Stomach (tissue), 9 donors: Measurements from ENCODE around the gene IMPDH2. TPM values are rescaled to one million over a fixed set of nuclear protein-coding genes. Genes with fewer than 3 reads are reported as not detected.
A peak's percentile ranks its signal among the peaks of the same experiment; 100 is the strongest.

Experiments
- DNase-seq, 2 donors: peaks; one replicate each; pipeline versions ENCODE4 v3.0.0 to v3.0.0-alpha.2; 2013 to 2019
- H3K27ac ChIP-seq, 5 donors: fragments of 200-600 bp in 4 of 5; sonication (generic) in 4 of 5; one replicate each; pipeline ENCODE4 v1.5.1; 2013 to 2019; ENCODE audit warnings: mild to moderate bottlenecking in 1 of 5, moderate library complexity in 1 of 5
- H3K27me3 ChIP-seq, 3 donors: fragments of 200-600 bp; sonication (generic); one replicate each; pipeline ENCODE4 v1.5.1; 2017 to 2019; ENCODE audit warnings: mixed run types in 1 of 3
- H3K36me3 ChIP-seq, 4 donors: fragments of 200-600 bp; sonication (generic); 1 replicate in 3 of 4; 2 replicates in 1 of 4; pipeline ENCODE4 v1.5.1; 2016 to 2019
- H3K4me1 ChIP-seq, 4 donors: fragments of 200-600 bp; sonication (generic); one replicate each; pipeline ENCODE4 v1.5.1; 2016 to 2019
- H3K4me3 ChIP-seq, 4 donors: fragments of 200-600 bp; sonication (generic) in 3 of 4; one replicate each; pipeline ENCODE4 v1.5.1; 2016 to 2019; ENCODE audit warnings: mild to moderate bottlenecking in 1 of 4
- H3K9me3 ChIP-seq, 4 donors: fragments of 200-600 bp; sonication (generic); one replicate each; pipeline ENCODE4 v1.5.1; 2016 to 2019
- EP300 ChIP-seq: sonication (generic); formaldehyde crosslinking; IDR thresholded peaks from one replicate; pipeline ENCODE4 v1.6.1; 2017; ENCODE audit warnings: antibody characterized with exemption
- POLR2A ChIP-seq, 4 donors: fragments of 450-650 bp; IDR thresholded peaks; one replicate each; pipeline ENCODE4 v1.6.1; 2016; ENCODE audit warnings: antibody characterized with exemption in 4 of 4, control low read depth in 2 of 4, mild to moderate bottlenecking in 1 of 4, moderate library complexity in 1 of 4
- POLR2AphosphoS5 ChIP-seq, 3 donors: sonication (generic); formaldehyde crosslinking; IDR thresholded peaks; one replicate each; pipeline ENCODE4 v1.6.1; 2016; ENCODE audit warnings: antibody characterized with exemption in 3 of 3
- WGBS, 5 donors: extraction: QIAGEN DNeasy Blood & Tissue Kit in 3 of 5; methylation state at CpG; one replicate each; pipeline versions ENCODE4 v1.1.5 to v1.1.7; 2013 to 2018; 5-methylcytosine and 5-hydroxymethylcytosine counted together
- intact Hi-C: fragments of 100-400 bp; cut with DNase I; formaldehyde crosslinking; loops from one replicate; pipeline ENCODE4 v1.15.1; 2023; ENCODE audit warnings: low total_unique reads
- polyA plus RNA-seq, 3 donors: library from polyadenylated mRNA; stranded (reverse); fragments of 200-250 nt; gene quantifications; one replicate each; pipeline ENCODE4 v1.2.3, GENCODE V29; 2013
- total RNA-seq, 5 donors: library from RNA; depleted of rRNA; stranded (reverse); fragments of >200 nt; gene quantifications; one replicate each; pipeline versions ENCODE4 v1.1.0 to v1.2.3, GENCODE V29; 2014 to 2016
- TF ChIP-seq, protein P1 (sequence below), 7 experiments: fragments of 450-650 bp in 4 of 7; fragments of 200-600 bp in 3 of 7; sonication (generic) in 3 of 7; IDR thresholded peaks; one replicate each; pipeline ENCODE4 v1.5.1; 2016 to 2019; ENCODE audit warnings: antibody characterized with exemption in 7 of 7, control low read depth in 2 of 7, mild to moderate bottlenecking in 1 of 7
- donor health status: healthy with polysubstance abuse.
- donor health status: Bipolar disorder and iron deficiency.
- donor health status: healthy.

The IMPDH2 gene
- total and polyA plus RNA-seq, 8 donors: 50.4 to 159 (median 107) TPM

- peaks cover 0 to 17% (median 6%) of the 10 kb centered on the region in 4 donors for H3K36me3 ChIP-seq
- peaks cover 24 to 64% (median 48%) of the 10 kb centered on the region in 4 donors for H3K4me1 ChIP-seq
- TF ChIP-seq, protein P1, sequence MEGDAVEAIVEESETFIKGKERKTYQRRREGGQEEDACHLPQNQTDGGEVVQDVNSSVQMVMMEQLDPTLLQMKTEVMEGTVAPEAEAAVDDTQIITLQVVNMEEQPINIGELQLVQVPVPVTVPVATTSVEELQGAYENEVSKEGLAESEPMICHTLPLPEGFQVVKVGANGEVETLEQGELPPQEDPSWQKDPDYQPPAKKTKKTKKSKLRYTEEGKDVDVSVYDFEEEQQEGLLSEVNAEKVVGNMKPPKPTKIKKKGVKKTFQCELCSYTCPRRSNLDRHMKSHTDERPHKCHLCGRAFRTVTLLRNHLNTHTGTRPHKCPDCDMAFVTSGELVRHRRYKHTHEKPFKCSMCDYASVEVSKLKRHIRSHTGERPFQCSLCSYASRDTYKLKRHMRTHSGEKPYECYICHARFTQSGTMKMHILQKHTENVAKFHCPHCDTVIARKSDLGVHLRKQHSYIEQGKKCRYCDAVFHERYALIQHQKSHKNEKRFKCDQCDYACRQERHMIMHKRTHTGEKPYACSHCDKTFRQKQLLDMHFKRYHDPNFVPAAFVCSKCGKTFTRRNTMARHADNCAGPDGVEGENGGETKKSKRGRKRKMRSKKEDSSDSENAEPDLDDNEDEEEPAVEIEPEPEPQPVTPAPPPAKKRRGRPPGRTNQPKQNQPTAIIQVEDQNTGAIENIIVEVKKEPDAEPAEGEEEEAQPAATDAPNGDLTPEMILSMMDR (IDR thresholded peaks at IDR 0.05): no peak
- TF ChIP-seq POLR2AphosphoS5 (IDR thresholded peaks at IDR 0.05) (no peak), EP300 (no peak), POLR2A (IDR thresholded peaks at IDR 0.05) (no peak)
- 93 to 100% (median 96%) methylated on average over 2 to 3 of the region's 3 CpGs for WGBS, 5 donors
- H3K27me3 ChIP-seq: no peaks in the 10 kb centered on the region
- H3K27ac ChIP-seq: peak overlapping the region in 1 of 5 donors; percentile 94
- H3K4me3 ChIP-seq: no peak overlapping the region
- DNase-seq: no peak
- intact Hi-C loops: no loop called here
- no peaks in the 10 kb centered on the region for H3K9me3 ChIP-seq
Measured at GRCh38 chr3:49005303-49005680, 23.9 kb downstream of the IMPDH2 start.

DNA sequence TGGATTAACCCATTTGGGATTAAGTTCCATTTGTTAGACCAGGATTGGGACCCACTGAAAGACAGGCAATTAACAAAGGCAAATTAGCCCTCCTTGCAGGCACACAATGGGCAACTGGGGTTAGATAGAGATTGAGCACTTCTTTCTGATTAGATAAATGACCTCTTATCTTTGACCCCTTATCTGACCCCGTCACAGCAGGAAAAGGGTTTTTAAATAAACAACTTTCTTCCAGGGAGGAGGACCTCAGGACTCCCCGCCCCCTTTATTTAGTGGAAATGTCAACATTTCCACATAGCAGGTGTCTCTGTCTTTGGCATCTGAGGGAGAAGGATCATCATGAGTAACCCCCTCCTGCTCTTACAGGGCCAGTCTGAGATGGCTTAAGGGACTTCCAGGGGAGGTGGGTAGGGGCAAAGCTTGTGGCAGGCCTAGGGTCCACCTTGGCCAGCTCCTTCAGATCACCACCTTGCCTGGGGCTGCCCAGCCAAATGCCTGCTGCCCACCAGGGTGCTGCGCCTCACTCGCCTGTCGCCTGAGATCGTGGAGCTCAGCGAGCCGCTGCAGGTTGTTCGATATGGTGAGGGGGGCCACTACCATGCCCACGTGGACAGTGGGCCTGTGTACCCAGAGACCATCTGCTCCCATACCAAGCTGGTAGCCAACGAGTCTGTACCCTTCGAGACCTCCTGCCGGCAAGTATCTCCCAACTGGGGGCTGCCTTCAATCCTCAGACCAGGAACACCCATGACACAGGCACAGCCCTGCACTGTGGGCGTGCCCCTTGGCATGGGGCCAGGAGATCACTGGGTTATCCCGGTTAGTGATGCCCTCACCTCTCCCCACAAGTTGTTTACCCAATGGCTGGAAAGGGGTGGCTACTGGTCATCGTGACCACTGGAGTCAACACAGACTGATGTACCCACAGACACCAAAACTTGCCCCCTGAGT is 24.6 kb downstream of the IMPDH2 start:
- intact Hi-C loops: no loop called here
- peak in 1 of 2 donors; percentile 72 for DNase-seq
- peaks cover 0 to 14% (median 6%) of the 10 kb centered on the region in 4 donors for H3K36me3 ChIP-seq
- no peaks in the 10 kb centered on the region for H3K9me3 ChIP-seq
- peak overlapping the region in 1 of 5 donors; percentile 94 for H3K27ac ChIP-seq
- no peak overlapping the region for H3K4me3 ChIP-seq
- peaks cover 24 to 69% (median 50%) of the 10 kb centered on the region in 4 donors for H3K4me1 ChIP-seq
- TF ChIP-seq EP300: no peak
- 59 to 78% (median 67%) methylated on average over 8 to 16 of the region's 16 CpGs for WGBS, 5 donors
- H3K27me3 ChIP-seq: no peaks in the 10 kb centered on the region

DNA sequence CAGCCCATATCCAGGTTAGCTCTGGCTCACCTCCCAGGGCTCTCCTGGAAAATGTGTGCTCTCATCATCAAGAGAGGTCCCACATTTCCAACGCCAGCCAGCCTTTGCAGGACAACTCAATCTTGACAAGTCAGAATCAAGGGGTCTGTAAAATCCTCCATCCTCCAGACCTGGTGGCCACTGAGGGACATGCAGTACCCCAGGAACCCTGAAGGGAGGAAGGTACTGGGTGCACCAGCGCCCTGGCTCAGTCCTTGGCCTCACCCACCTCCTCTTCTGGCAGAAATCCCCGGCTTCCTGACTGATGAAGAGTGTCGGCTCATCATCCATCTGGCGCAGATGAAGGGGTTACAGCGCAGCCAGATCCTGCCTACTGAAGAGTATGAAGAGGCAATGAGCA is 28.0 kb downstream of the IMPDH2 start:
- H3K4me3 ChIP-seq: no peak overlapping the region
- WGBS, 5 donors: 85 to 92% (median 87%) methylated on average over 6 of the region's 6 CpGs
- intact Hi-C loops: no loop called here
- H3K27ac ChIP-seq: no peak overlapping the region
- no peak for DNase-seq
- no peaks in the 10 kb centered on the region for H3K27me3 ChIP-seq
- TF ChIP-seq EP300 (no peak), POLR2A (IDR thresholded peaks at IDR 0.05) (no peak), POLR2AphosphoS5 (IDR thresholded peaks at IDR 0.05) (no peak)
- TF ChIP-seq, protein P1 (IDR thresholded peaks at IDR 0.05): no peak
- H3K4me1 ChIP-seq: peaks cover 9 to 66% (median 41%) of the 10 kb centered on the region in 4 donors
- H3K9me3 ChIP-seq: no peaks in the 10 kb centered on the region
- peaks cover 0 to 32% (median 18%) of the 10 kb centered on the region in 4 donors for H3K36me3 ChIP-seq

- peaks cover 0 to 51% (median 34%) of the 10 kb centered on the region in 4 donors for H3K36me3 ChIP-seq
- peak in 1 of 2 donors; percentile 63 for DNase-seq
- H3K27me3 ChIP-seq: no peaks in the 10 kb centered on the region
- 45 to 61% (median 49%) methylated on average over 7 to 8 of the region's 8 CpGs for WGBS, 5 donors
- peak overlapping the region in 3 of 5 donors; percentile 7 to 22 (median 9) for H3K27ac ChIP-seq
- no peak overlapping the region for H3K4me3 ChIP-seq
- TF ChIP-seq, protein P1 (IDR thresholded peaks at IDR 0.05): no peak
- no peak for TF ChIP-seq EP300
- no peak for TF ChIP-seq POLR2AphosphoS5 (IDR thresholded peaks at IDR 0.05)
- no peak for TF ChIP-seq POLR2A (IDR thresholded peaks at IDR 0.05)
- H3K4me1 ChIP-seq: peaks cover under 1 to 49% (median 28%) of the 10 kb centered on the region in 4 donors
- no peaks in the 10 kb centered on the region for H3K9me3 ChIP-seq
- intact Hi-C loops: no loop called here
Measured at GRCh38 chr3:48999085-48999858, 29.9 kb downstream of the IMPDH2 start.
